Measurements from ENCODE around the gene WIPF3. TPM values are rescaled to one million over a fixed set of nuclear protein-coding genes. Genes with fewer than 3 reads are reported as not detected.

WIPF3 gene
- total RNA-seq, 2 donors from 2014 or later, result 1.6 to 2.3 TPM

DNA sequence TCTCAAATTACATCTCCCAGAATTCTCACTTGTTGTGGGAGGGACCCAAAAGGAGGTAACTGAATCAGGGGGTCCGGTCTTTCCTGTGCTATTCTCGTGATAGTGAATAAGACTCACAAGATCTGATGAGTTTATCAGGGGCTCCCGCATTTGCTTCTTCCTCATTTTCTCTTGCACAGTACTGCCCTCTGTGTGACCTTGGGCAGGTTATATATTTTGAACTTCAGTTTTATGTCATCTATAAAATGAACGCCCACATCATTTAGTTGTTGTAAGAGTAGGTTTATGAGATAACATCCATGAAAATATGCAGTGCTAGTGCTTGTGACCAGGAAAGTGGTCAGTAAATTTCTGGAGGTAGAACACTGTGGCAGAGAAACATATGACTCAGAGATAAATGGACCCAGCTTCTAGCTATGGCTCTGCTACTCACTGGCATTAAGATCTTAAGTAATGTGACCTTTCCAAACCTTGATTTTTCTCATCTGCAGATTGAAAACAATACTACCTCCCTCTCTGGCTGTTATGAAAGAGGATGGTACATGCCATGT, 139.0 kb downstream of the WIPF3 start:
- no peaks in the 10 kb centered on the region for H3K9me3 ChIP-seq
- no peaks in the 10 kb centered on the region for H3K27me3 ChIP-seq
- H3K4me3 ChIP-seq, result no peak overlapping the region
- intact Hi-C loops (cut with DNase I), result no loop called here
- H3K4me1 ChIP-seq, result no peaks in the 10 kb centered on the region
- TF ChIP-seq, protein P1, sequence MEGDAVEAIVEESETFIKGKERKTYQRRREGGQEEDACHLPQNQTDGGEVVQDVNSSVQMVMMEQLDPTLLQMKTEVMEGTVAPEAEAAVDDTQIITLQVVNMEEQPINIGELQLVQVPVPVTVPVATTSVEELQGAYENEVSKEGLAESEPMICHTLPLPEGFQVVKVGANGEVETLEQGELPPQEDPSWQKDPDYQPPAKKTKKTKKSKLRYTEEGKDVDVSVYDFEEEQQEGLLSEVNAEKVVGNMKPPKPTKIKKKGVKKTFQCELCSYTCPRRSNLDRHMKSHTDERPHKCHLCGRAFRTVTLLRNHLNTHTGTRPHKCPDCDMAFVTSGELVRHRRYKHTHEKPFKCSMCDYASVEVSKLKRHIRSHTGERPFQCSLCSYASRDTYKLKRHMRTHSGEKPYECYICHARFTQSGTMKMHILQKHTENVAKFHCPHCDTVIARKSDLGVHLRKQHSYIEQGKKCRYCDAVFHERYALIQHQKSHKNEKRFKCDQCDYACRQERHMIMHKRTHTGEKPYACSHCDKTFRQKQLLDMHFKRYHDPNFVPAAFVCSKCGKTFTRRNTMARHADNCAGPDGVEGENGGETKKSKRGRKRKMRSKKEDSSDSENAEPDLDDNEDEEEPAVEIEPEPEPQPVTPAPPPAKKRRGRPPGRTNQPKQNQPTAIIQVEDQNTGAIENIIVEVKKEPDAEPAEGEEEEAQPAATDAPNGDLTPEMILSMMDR (IDR thresholded peaks at IDR 0.05), result no peak
- no peaks in the 10 kb centered on the region for H3K36me3 ChIP-seq
- H3K9ac ChIP-seq (ENCODE audit: low read depth in 2 of 2, low read length in 2 of 2), result no peak overlapping the region
- H3K27ac ChIP-seq, result no peak overlapping the region
- no peak for DNase-seq

DNA sequence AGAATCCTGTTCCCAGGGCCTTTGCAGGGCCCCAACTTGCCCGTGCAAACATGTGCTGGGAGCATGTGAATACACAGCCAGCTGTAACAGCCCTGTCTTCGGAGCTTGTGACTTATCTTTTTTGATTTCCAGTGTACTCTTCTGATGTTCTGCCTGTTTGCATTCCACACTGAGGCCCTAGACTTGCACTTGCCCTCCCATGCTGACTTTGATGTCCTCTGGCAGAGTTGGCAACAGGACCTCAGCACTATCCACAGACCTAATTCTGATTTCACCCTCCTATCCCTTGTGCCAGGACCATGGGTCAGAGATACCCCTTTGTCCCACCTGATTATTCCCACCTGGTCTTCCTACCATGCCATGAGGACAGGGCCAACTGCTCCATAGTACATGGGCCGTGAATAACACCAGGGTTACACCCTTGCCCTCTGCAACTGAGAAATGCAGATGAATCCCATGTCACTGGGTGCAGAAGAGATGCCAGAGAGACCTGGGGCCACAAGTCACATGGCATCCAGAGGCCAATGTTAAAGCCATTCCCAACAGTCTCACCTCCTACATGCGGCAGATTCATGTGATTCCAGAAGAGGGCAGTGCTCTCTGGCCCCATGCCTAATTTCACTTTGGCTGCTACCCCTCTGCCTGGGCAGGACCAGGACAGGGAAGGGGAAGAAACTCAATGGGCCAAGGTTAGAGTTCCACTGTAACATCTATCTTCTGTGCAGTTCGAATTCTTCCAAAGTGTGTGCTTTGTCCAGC, 140.3 kb downstream of the WIPF3 start:
- Histone ChIP-seq H3K4me1 (no peaks in the 10 kb centered on the region), H3K9ac (ENCODE audit: low read depth in 2 of 2, low read length in 2 of 2) (no peak overlapping the region), H3K9me3 (no peaks in the 10 kb centered on the region), H3K27ac (no peak overlapping the region), H3K36me3 (no peaks in the 10 kb centered on the region), H3K27me3 (no peaks in the 10 kb centered on the region), H3K4me3 (no peak overlapping the region)
- intact Hi-C loops (cut with DNase I), result no loop called here
- TF ChIP-seq, protein P1 (IDR thresholded peaks at IDR 0.05), result no peak
- no peak for DNase-seq

DNA sequence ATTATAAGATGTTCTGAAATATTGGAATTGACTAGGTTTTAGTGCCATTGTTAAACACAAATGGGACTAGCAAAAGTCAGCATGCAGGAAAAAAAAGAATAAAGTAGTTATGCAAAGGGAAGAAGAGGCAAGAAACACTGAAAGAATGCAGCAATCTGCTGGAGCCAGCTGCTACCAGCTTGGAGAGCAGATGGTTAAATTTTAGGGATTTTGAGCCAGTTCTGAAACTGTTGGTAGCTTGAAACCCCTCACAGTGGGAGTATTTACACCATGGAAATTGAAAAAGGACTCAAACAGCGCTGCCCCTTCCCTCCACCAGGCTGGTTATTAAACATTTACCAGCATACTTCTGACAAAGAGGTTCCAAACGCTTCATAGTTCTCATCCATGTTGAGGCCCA, 142.3 kb downstream of the WIPF3 start:
- H3K4me1 ChIP-seq, result no peaks in the 10 kb centered on the region
- H3K9me3 ChIP-seq, result no peaks in the 10 kb centered on the region
- no peak overlapping the region for H3K4me3 ChIP-seq
- no peak overlapping the region for H3K27ac ChIP-seq
- intact Hi-C loops (cut with DNase I), result no loop called here
- no peak for DNase-seq
- TF ChIP-seq, protein P1 (IDR thresholded peaks at IDR 0.05), result no peak
- H3K36me3 ChIP-seq, result no peaks in the 10 kb centered on the region
- no peaks in the 10 kb centered on the region for H3K27me3 ChIP-seq
- H3K9ac ChIP-seq (ENCODE audit: low read depth in 2 of 2, low read length in 2 of 2), result no peak overlapping the region

DNA sequence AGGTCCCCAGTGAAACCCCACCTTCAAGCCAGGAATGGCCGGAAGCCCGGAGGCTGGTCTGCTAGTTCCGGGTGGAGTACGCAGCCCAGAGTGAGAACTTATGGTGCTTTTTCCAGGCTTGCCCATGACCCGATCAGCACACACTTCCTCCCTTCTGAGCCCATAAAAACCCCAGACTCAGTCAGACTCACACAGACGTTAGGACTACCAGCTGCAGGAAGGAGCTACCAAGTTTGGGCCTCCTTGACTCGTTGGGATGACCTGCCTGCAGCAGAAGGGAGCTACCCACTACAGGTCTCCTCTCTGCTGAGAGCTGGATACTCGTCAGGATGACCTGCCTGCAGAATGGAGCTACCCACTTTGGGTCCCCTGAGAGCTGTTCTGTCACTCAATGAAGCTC, 144.2 kb downstream of the WIPF3 start:
- Histone ChIP-seq H3K27me3 (no peaks in the 10 kb centered on the region), H3K9me3 (no peaks in the 10 kb centered on the region), H3K4me3 (no peak overlapping the region), H3K9ac (ENCODE audit: low read depth in 2 of 2, low read length in 2 of 2) (no peak overlapping the region), H3K27ac (no peak overlapping the region), H3K4me1 (no peaks in the 10 kb centered on the region), H3K36me3 (no peaks in the 10 kb centered on the region)
- TF ChIP-seq, protein P1 (IDR thresholded peaks at IDR 0.05), result no peak
- no peak for DNase-seq
- intact Hi-C loops (cut with DNase I), result no loop called here

DNA sequence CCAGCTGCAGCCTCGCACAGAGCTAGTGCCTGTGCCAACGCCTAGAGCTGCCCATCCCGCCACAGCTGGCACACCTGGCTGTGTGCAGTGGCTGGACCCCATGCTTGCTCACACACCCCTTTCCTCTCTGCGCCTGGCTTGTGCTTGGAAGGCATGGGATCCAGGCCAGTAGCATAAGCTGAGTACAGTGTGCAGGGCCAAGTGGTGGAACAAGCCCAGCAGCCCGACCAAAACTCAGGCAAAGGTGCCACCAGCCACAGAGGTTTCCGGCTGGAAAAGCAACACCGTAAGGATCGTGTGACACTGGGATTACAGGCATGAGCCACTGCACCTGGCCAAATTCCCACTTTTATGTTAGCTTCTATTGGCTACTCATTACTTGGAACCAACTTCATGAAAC, 144.9 kb downstream of the WIPF3 start:
- H3K27me3 ChIP-seq, result no peaks in the 10 kb centered on the region
- H3K4me3 ChIP-seq, result no peak overlapping the region
- H3K9ac ChIP-seq (ENCODE audit: low read depth in 2 of 2, low read length in 2 of 2), result peak overlapping the region in 1 of 2 donors; percentile 17
- DNase-seq, result no peak
- intact Hi-C loops (cut with DNase I), result no loop called here
- no peaks in the 10 kb centered on the region for H3K4me1 ChIP-seq
- no peaks in the 10 kb centered on the region for H3K9me3 ChIP-seq
- no peaks in the 10 kb centered on the region for H3K36me3 ChIP-seq
- H3K27ac ChIP-seq, result no peak overlapping the region
- TF ChIP-seq, protein P1 (IDR thresholded peaks at IDR 0.05), result no peak
